Gastrocnemius medialis (tissue), 4 donors: ENCODE results near the gene KRTAP27-1.

ENCODE experiments used
- CTCF ChIP-seq, 5 experiments: fragments of 450-650 bp in 3 of 5; fragments of 200-600 bp in 2 of 5; sonication (generic) in 2 of 5; IDR thresholded peaks in 4 of 5; conservative IDR thresholded peaks in 1 of 5; 1 replicate in 4 of 5; 2 replicates in 1 of 5; pipeline ENCODE4 v1.5.1; 2016 to 2019; ENCODE audit warnings: antibody characterized with exemption in 5 of 5, mild to moderate bottlenecking in 3 of 5, moderate library complexity in 3 of 5
- POLR2A ChIP-seq, 2 donors: fragments of 450-650 bp; IDR thresholded peaks; one replicate each; pipeline ENCODE4 v1.6.1; 2017; ENCODE audit warnings: antibody characterized with exemption in 2 of 2, mild to moderate bottlenecking in 2 of 2, moderate library complexity in 2 of 2

GRCh38 chr21:30348506-30348905, 11.0 kb upstream of the KRTAP27-1 start, which contains the start of gene KRTAP23-1:
- TF ChIP-seq CTCF (IDR thresholded peaks at IDR 0.05 in 4 of 5, conservative IDR thresholded peaks at IDR 0.05 in 1 of 5), result no peak
- TF ChIP-seq POLR2A (IDR thresholded peaks at IDR 0.05), result no peak
